ENCODE data around the gene FNDC11.

DNA sequence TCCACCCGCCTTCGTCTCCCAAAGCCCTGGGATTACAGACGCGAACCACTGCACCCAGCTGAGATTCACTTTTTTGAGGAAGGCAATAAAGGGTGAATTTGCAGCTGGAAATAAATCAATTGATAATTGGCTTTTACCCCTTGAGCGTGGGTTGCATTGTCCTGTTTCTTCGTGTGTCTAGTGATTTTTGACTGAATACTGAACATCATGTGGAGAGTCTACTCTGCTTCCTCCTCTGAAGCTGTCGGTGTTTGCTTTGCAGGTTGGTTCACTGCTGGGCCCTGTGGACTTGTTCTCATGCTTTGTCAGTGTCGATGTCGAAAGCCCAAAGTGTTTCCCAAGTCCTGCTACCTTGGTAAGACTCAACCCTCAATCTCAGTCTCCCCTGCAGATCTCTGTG lies 49.3 kb upstream of the FNDC11 start:
- no peak for TF ChIP-seq POLR2AphosphoS5 (IDR thresholded peaks at IDR 0.05; ENCODE audit: borderline replicate concordance, low read depth, low read length)
- TF ChIP-seq EZH2 (IDR thresholded peaks at IDR 0.05): no peak

All from SK-N-MC (cell line).